Nephron progenitor cell (in vitro differentiated cells): Measurements from ENCODE around the gene NBEA.

Experiments used
- DNase-seq: peaks from one replicate; pipeline ENCODE4 v3.0.0; 2021
- H3K27ac Mint-ChIP-seq: 2 replicates; pipeline ENCODE4 v1.8.0; 2021; ENCODE audit warnings: mild to moderate bottlenecking, moderate library complexity, mixed read lengths
- H3K27me3 Mint-ChIP-seq: 2 replicates; pipeline ENCODE4 v1.8.0; 2021; ENCODE audit warnings: mild to moderate bottlenecking, low read depth, mixed read lengths; ENCODE audit not compliant: poor library complexity
- H3K36me3 Mint-ChIP-seq: 2 replicates; pipeline ENCODE4 v1.8.0; 2021; ENCODE audit warnings: low read depth, mixed read lengths
- H3K4me1 Mint-ChIP-seq: 2 replicates; pipeline ENCODE4 v1.8.0; 2021; ENCODE audit warnings: mixed read lengths
- H3K4me3 Mint-ChIP-seq: 2 replicates; pipeline ENCODE4 v1.8.0; 2021; ENCODE audit warnings: mild to moderate bottlenecking, moderate library complexity, mixed read lengths
- H3K9me3 Mint-ChIP-seq: 2 replicates; pipeline ENCODE4 v1.8.0; 2021; ENCODE audit warnings: mild to moderate bottlenecking, moderate library complexity, mixed read lengths
- TF ChIP-seq, protein P1 (sequence below): fragments of 200-600 bp; sonication (generic); IDR thresholded peaks from 2 replicates; pipeline ENCODE4 v1.5.0; 2021; ENCODE audit warnings: antibody characterized with exemption

The NBEA gene

GRCh38 chr13:35565273-35565672, 623.2 kb downstream of the NBEA start:
- TF ChIP-seq, protein P1, sequence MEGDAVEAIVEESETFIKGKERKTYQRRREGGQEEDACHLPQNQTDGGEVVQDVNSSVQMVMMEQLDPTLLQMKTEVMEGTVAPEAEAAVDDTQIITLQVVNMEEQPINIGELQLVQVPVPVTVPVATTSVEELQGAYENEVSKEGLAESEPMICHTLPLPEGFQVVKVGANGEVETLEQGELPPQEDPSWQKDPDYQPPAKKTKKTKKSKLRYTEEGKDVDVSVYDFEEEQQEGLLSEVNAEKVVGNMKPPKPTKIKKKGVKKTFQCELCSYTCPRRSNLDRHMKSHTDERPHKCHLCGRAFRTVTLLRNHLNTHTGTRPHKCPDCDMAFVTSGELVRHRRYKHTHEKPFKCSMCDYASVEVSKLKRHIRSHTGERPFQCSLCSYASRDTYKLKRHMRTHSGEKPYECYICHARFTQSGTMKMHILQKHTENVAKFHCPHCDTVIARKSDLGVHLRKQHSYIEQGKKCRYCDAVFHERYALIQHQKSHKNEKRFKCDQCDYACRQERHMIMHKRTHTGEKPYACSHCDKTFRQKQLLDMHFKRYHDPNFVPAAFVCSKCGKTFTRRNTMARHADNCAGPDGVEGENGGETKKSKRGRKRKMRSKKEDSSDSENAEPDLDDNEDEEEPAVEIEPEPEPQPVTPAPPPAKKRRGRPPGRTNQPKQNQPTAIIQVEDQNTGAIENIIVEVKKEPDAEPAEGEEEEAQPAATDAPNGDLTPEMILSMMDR = no peak
- no peak for DNase-seq
- Mint-ChIP-seq H3K27ac (no peak overlapping the region), H3K4me1 (no peaks in the 10 kb centered on the region), H3K27me3 (no peaks in the 10 kb centered on the region), H3K36me3 (no peaks in the 10 kb centered on the region), H3K4me3 (no peak overlapping the region), H3K9me3 (no peaks in the 10 kb centered on the region)

GRCh38 chr13:35566340-35566739, 624.3 kb downstream of the NBEA start:
- Mint-ChIP-seq H3K36me3 (no peaks in the 10 kb centered on the region), H3K4me1 (no peaks in the 10 kb centered on the region), H3K4me3 (no peak overlapping the region), H3K27ac (peak overlapping the region; percentile 88), H3K9me3 (no peaks in the 10 kb centered on the region), H3K27me3 (no peaks in the 10 kb centered on the region)
- TF ChIP-seq, protein P1 = no peak
- DNase-seq = no peak

GRCh38 chr13:35567406-35567980, 625.4 kb downstream of the NBEA start:
- no peak for DNase-seq
- H3K36me3 Mint-ChIP-seq = no peaks in the 10 kb centered on the region
- no peaks in the 10 kb centered on the region for H3K4me1 Mint-ChIP-seq
- H3K9me3 Mint-ChIP-seq = no peaks in the 10 kb centered on the region
- H3K27me3 Mint-ChIP-seq = no peaks in the 10 kb centered on the region
- TF ChIP-seq, protein P1 = no peak
- no peak overlapping the region for H3K4me3 Mint-ChIP-seq
- H3K27ac Mint-ChIP-seq = no peak overlapping the region

GRCh38 chr13:35573639-35574038, 631.6 kb downstream of the NBEA start:
- TF ChIP-seq, protein P1 = no peak
- no peaks in the 10 kb centered on the region for H3K27me3 Mint-ChIP-seq
- peak overlapping the region; percentile 29 for H3K27ac Mint-ChIP-seq
- H3K4me3 Mint-ChIP-seq = no peak overlapping the region
- H3K36me3 Mint-ChIP-seq = no peaks in the 10 kb centered on the region
- no peaks in the 10 kb centered on the region for H3K9me3 Mint-ChIP-seq
- no peaks in the 10 kb centered on the region for H3K4me1 Mint-ChIP-seq
- DNase-seq = no peak

DNA sequence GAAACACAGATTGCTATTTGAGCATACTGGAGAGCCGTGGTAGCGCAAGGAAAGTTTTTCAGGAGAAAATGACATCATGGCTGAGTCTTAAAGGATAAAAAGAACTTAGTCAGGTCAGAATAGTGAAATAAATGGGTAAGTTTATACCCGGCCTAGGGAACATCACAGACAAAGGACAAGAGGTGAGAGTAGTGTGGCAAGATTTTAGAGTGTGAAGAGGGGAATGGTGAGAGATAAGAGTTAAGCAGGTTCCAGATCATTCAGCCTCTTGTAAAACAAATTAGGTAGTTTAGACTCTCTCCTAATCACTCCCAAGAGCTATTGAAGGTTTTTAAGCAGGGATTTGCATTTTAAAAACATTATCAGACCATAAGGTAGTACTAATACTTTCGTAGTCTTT, 650.4 kb downstream of the NBEA start:
- no peaks in the 10 kb centered on the region for H3K36me3 Mint-ChIP-seq
- no peak for DNase-seq
- no peak overlapping the region for H3K4me3 Mint-ChIP-seq
- H3K4me1 Mint-ChIP-seq = no peaks in the 10 kb centered on the region
- no peaks in the 10 kb centered on the region for H3K27me3 Mint-ChIP-seq
- H3K27ac Mint-ChIP-seq = no peak overlapping the region
- no peaks in the 10 kb centered on the region for H3K9me3 Mint-ChIP-seq
- TF ChIP-seq, protein P1 = no peak

GRCh38 chr13:35593651-35594050, 651.6 kb downstream of the NBEA start:
- DNase-seq = no peak
- H3K4me3 Mint-ChIP-seq = no peak overlapping the region
- no peaks in the 10 kb centered on the region for H3K9me3 Mint-ChIP-seq
- H3K36me3 Mint-ChIP-seq = no peaks in the 10 kb centered on the region
- no peak overlapping the region for H3K27ac Mint-ChIP-seq
- TF ChIP-seq, protein P1 = no peak
- peaks cover 2% of the 10 kb centered on the region for H3K4me1 Mint-ChIP-seq
- no peaks in the 10 kb centered on the region for H3K27me3 Mint-ChIP-seq
